ENCODE results near the gene GUCY2F.

DNA sequence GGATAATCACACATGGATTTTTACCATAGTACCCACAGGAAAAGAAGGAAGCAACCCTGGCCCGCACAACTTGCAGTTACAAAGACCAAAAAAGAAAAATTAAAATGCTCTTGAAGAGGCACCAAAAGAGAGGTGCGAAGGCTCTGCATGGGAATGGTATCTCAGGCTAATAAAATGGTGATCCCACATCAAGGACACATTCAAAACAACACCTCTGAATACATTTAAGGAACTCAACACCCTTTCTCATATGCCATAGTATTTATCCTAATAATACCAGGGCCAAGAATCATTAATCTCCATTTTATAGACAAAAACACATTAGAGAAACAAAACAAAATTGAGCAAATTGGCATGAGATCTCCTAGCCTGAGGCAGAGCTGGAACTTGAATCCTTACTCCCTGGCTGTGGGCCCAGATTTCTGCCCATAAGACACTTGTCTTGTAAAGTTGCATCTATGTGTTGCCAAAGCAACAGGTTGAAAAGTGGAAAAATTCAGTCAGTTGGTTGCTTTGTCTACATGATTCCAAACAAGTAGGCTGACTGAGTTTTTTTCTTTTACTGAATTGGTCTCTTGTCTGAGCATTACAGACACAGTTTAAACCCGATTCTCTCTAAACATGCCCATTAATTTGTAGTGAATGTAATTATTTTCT, 33.5 kb downstream of the GUCY2F start:
- TF ChIP-seq, protein P1, sequence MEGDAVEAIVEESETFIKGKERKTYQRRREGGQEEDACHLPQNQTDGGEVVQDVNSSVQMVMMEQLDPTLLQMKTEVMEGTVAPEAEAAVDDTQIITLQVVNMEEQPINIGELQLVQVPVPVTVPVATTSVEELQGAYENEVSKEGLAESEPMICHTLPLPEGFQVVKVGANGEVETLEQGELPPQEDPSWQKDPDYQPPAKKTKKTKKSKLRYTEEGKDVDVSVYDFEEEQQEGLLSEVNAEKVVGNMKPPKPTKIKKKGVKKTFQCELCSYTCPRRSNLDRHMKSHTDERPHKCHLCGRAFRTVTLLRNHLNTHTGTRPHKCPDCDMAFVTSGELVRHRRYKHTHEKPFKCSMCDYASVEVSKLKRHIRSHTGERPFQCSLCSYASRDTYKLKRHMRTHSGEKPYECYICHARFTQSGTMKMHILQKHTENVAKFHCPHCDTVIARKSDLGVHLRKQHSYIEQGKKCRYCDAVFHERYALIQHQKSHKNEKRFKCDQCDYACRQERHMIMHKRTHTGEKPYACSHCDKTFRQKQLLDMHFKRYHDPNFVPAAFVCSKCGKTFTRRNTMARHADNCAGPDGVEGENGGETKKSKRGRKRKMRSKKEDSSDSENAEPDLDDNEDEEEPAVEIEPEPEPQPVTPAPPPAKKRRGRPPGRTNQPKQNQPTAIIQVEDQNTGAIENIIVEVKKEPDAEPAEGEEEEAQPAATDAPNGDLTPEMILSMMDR (IDR thresholded peaks at IDR 0.05; ENCODE audit: low read length): no peak
- TF ChIP-seq EZH2 (optimal IDR thresholded peaks at IDR 0.05; ENCODE audit: low read depth, low read length) (no peak), EZH2phosphoT487 (IDR thresholded peaks at IDR 0.05; ENCODE audit: low read length) (no peak)

Data from MM.1S (cell line).